NT2/D1 (cell line): Measurements from ENCODE around the gene CTSF.

Source experiments
- SUZ12 ChIP-seq: IDR thresholded peaks from 2 replicates; pipeline ENCODE4 v1.6.1; 2011; ENCODE audit not compliant: insufficient read length, insufficient read depth; ENCODE audit errors: extremely low read depth
- YY1 ChIP-seq: IDR thresholded peaks from 2 replicates; pipeline ENCODE4 v1.6.1; 2011; ENCODE audit not compliant: insufficient read length, insufficient read depth
- ZNF274 ChIP-seq: IDR thresholded peaks from 2 replicates; pipeline ENCODE4 v1.6.1; 2011; ENCODE audit warnings: mild to moderate bottlenecking, low read depth, low read length

DNA sequence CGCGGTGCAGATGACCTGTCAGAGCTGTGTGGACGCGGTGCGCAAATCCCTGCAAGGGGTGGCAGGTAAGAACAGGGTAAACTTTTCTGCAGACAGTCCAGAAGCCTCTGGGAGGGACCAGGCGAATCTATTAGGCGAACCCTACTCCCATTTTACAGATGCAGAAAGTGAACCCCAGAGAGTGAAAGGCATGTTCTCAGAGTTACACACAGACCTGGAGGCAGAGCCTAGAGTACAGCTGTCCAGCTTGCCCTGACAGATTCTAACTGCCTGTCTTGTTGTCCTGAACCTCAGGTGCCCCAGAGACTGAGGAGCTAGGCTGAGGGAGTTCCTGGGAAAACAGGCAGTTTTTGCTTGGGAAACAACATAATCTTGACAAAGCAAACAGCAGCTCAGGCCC, 25.2 kb upstream of the CTSF start:
- no peak for TF ChIP-seq ZNF274
- TF ChIP-seq YY1: no peak
- TF ChIP-seq SUZ12: no peak
